HFFc6 (cell line): ENCODE measurements around the gene MSH3. TPM values are rescaled to one million over a fixed set of nuclear protein-coding genes. Genes with fewer than 3 reads are reported as not detected.
A peak's percentile ranks its signal among the peaks of the same experiment; 100 is the strongest.

Source experiments
- DNase-seq: peaks from one replicate; pipeline ENCODE4 v3.0.0-alpha.2; 2018
- H3K27ac Mint-ChIP-seq: 2 replicates; pipeline ENCODE4 v1.8.0; 2020; ENCODE audit warnings: mild to moderate bottlenecking, mixed read lengths
- H3K27me3 Mint-ChIP-seq: 2 replicates; pipeline ENCODE4 v1.8.0; 2021; ENCODE audit warnings: mild to moderate bottlenecking, moderate library complexity, mixed read lengths; ENCODE audit not compliant: insufficient read depth
- H3K36me3 Mint-ChIP-seq: 2 replicates; pipeline ENCODE4 v1.8.0; 2021; ENCODE audit warnings: low read depth, mixed read lengths
- H3K4me1 Mint-ChIP-seq: 2 replicates; pipeline ENCODE4 v1.8.0; 2020; ENCODE audit warnings: low read depth, mixed read lengths
- H3K4me3 Mint-ChIP-seq: 2 replicates; pipeline ENCODE4 v1.8.0; 2020; ENCODE audit warnings: mild to moderate bottlenecking, moderate library complexity, mixed read lengths
- H3K9me3 Mint-ChIP-seq: 2 replicates; pipeline ENCODE4 v1.8.0; 2020; ENCODE audit warnings: mild to moderate bottlenecking, mixed read lengths
- total RNA-seq, 6 experiments: library from RNA; stranded (reverse); fragmentation: NEBNext Ultra II Directional; extraction: Animal tissue kit (Norgen Biotek cat#: 25700); gene quantifications; 2 replicates in 1 of 6; 3 replicates in 5 of 6; pipeline ENCODE4 v1.2.3, GENCODE V29; 2021
- TF ChIP-seq, protein P1 (sequence below): fragments of 200-600 bp; sonication (generic); IDR thresholded peaks from 2 replicates; pipeline ENCODE4 v1.5.0; 2021; ENCODE audit warnings: antibody characterized with exemption, mild to moderate bottlenecking

The MSH3 gene
- total RNA-seq, 6 experiments from 2014 or later = 13.6 to 14.9 (median 14.3) TPM

DNA sequence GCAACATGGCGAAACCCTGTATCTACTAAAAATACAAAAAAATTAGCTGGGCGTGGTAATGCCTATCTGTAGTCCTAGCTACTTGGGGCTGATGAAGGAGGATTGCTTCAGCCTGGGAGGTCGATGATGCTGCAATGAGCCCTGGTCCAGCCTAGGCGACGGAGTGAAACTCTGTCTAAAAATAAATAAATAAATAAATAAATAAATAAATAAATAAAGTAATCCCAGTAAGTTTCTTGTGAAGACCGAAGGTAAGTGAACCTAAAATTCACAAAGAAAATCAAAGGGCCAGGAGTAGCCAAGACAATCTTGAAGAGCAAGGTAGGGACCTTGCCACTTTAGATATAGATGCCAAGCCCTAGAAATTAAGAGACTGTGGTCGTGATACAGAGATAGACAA is 68.5 kb downstream of the MSH3 start:
- Mint-ChIP-seq H3K36me3 (peaks cover 13% of the 10 kb centered on the region), H3K9me3 (peaks cover 11% of the 10 kb centered on the region), H3K4me3 (no peak overlapping the region), H3K27ac (no peak overlapping the region), H3K27me3 (no peaks in the 10 kb centered on the region), H3K4me1 (no peaks in the 10 kb centered on the region)
- no peak for DNase-seq
- TF ChIP-seq, protein P1, sequence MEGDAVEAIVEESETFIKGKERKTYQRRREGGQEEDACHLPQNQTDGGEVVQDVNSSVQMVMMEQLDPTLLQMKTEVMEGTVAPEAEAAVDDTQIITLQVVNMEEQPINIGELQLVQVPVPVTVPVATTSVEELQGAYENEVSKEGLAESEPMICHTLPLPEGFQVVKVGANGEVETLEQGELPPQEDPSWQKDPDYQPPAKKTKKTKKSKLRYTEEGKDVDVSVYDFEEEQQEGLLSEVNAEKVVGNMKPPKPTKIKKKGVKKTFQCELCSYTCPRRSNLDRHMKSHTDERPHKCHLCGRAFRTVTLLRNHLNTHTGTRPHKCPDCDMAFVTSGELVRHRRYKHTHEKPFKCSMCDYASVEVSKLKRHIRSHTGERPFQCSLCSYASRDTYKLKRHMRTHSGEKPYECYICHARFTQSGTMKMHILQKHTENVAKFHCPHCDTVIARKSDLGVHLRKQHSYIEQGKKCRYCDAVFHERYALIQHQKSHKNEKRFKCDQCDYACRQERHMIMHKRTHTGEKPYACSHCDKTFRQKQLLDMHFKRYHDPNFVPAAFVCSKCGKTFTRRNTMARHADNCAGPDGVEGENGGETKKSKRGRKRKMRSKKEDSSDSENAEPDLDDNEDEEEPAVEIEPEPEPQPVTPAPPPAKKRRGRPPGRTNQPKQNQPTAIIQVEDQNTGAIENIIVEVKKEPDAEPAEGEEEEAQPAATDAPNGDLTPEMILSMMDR = no peak

DNA sequence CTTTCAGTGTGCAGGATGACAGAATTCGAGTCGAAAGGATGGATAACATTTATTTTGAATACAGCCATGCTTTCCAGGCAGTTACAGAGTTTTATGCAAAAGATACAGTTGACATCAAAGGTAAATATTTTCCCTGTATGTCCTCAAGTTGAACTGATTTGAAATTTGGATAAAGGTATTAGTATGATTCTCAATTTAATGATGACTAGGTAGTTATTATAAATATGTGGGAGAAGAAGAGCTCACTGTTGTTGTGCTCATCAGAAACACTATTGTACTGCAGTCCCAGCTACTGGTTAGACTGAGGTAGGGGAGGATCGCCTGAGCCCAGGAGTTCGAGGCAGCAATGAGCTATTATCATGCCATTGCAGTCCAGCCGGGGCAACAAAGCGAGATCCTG is 71.0 kb downstream of the MSH3 start:
- peaks cover 2% of the 10 kb centered on the region for H3K36me3 Mint-ChIP-seq
- DNase-seq = no peak
- TF ChIP-seq, protein P1 = no peak
- no peak overlapping the region for H3K4me3 Mint-ChIP-seq
- H3K27me3 Mint-ChIP-seq = no peaks in the 10 kb centered on the region
- no peak overlapping the region for H3K27ac Mint-ChIP-seq
- H3K9me3 Mint-ChIP-seq = peaks cover under 1% of the 10 kb centered on the region
- H3K4me1 Mint-ChIP-seq = no peaks in the 10 kb centered on the region

DNA sequence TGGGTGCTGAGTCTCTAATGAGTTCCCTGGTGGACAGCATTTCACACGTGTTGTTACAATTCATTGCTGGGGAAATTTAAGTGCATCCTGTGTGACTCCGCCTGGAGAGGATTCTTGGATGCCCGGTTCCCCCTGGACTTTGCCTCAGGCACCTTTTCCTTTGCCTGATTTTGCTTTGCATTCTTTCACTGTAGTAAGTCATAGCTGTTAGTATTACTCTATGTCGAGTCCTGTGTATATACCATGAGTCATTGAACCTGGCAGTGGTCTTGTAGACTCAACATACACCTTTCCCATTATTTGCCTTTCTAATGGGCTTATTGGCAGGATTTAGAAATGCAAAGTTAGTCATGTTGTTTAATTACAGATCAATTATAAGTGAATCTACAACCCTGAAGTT is 82.3 kb downstream of the MSH3 start:
- H3K27me3 Mint-ChIP-seq = no peaks in the 10 kb centered on the region
- peak; percentile 65 for DNase-seq
- no peaks in the 10 kb centered on the region for H3K36me3 Mint-ChIP-seq
- peaks cover 12% of the 10 kb centered on the region for H3K4me1 Mint-ChIP-seq
- no peaks in the 10 kb centered on the region for H3K9me3 Mint-ChIP-seq
- no peak overlapping the region for H3K27ac Mint-ChIP-seq
- H3K4me3 Mint-ChIP-seq = no peak overlapping the region
- TF ChIP-seq, protein P1 = no peak

DNA sequence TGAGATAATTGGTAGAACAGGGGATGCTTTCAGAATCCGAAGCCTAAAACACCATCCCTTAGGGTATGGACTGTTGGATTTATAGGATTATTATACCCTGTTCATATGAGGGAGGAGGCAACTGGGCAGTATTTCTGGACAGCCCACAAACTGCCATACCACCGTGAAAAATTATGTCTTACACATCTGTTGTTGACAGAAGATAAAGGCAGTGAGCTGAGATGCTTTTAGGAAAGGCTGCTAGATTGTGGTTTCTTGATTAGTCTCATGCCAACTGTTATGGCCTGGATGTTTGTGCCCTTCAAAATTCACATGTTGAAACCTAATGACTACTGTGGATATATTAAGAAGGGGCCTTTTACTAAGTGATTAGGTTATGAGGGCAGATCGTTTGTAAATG is 84.0 kb downstream of the MSH3 start:
- Mint-ChIP-seq H3K36me3 (no peaks in the 10 kb centered on the region), H3K27me3 (no peaks in the 10 kb centered on the region), H3K4me3 (no peak overlapping the region), H3K4me1 (peaks cover 12% of the 10 kb centered on the region), H3K27ac (no peak overlapping the region), H3K9me3 (no peaks in the 10 kb centered on the region)
- DNase-seq = no peak
- TF ChIP-seq, protein P1 = no peak

DNA sequence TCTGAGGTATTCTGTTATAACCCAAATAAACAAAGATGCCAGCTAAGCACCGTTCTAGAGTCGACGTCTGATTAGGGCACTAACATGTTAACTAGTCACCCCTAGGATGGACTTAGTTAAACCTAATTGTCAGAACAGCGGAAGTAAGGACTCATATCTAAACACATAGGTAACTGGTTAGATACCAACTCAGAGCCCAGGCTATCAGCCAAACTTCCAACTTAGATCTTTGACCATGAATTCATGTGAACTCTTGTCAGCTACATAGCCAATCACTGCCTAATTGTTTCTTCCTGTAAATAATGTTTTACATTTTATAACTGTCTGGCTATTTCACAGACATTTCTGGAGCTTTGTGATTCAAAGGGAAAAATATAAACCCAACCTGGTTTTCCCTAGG is 84.6 kb downstream of the MSH3 start:
- Mint-ChIP-seq H3K4me3 (no peak overlapping the region), H3K9me3 (no peaks in the 10 kb centered on the region), H3K4me1 (peaks cover 12% of the 10 kb centered on the region), H3K27ac (no peak overlapping the region), H3K36me3 (peaks cover 2% of the 10 kb centered on the region; the same call in 1 of the 2 replicates), H3K27me3 (no peaks in the 10 kb centered on the region)
- no peak for DNase-seq
- TF ChIP-seq, protein P1 = no peak

DNA sequence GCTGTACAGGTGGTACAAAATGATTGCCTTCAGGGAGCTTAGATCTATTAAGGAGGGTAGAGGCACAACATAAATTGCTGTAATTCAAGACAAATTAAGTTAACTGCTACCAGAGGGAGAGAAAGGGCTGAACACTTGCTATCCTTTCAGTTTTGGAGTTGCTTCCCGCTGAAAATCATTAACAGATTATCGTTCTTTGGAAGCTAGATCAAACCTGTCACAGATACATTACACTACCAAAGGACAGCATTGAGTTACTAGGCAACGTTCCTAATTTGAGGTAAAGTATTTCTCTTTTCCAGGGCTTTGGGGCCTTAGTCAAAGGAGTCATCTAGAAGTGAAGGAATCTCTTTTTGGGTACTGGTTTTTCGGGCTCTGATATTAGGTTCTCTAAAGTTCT is 85.0 kb downstream of the MSH3 start:
- Mint-ChIP-seq H3K4me1 (peaks cover 12% of the 10 kb centered on the region), H3K27me3 (no peaks in the 10 kb centered on the region), H3K9me3 (no peaks in the 10 kb centered on the region), H3K27ac (no peak overlapping the region), H3K4me3 (no peak overlapping the region), H3K36me3 (peaks cover 7% of the 10 kb centered on the region)
- TF ChIP-seq, protein P1 = no peak
- no peak for DNase-seq
